Epithelial cell of esophagus (primary cell): ENCODE data around the gene REEP1.

ENCODE experiments used
- DNase-seq: peaks from one replicate; pipeline ENCODE4 v3.0.0; 2010; ENCODE audit warnings: low read depth
- H3K4me3 ChIP-seq: 2 replicates; pipeline ENCODE4 v1.5.1; 2011; ENCODE audit warnings: mild to moderate bottlenecking, low read length, control low read depth
- CTCF ChIP-seq: IDR thresholded peaks from 2 replicates; pipeline ENCODE4 v1.5.1; 2011; ENCODE audit warnings: low read depth, mild to moderate bottlenecking, low read length, control low read depth, inconsistent platforms; ENCODE audit not compliant: insufficient read depth; ENCODE audit errors: missing control alignments

REEP1 gene

GRCh38 chr2:86271248-86271647, 66.2 kb downstream of the REEP1 start:
- H3K4me3 ChIP-seq = no peak overlapping the region
- DNase-seq = no peak
- no peak for TF ChIP-seq CTCF

DNA sequence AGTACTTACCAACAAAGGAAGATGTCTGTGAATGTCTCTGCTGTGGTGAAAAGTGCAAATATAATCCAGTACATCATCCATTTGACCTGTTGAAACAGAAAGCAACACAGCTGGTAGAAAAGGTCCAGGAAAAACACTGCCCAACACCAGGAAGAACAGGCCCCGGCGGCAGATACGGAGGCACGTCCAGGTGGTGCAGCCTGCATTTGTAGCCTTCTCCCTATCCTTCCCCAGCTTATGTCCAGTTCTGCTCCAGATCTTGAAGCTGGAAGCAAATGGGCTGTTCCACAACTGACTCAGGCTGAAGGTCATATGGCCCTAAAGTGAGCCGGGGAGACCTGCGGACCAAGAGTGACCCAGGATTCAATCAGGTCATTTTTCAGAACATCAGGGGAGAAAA, 73.5 kb downstream of the REEP1 start:
- TF ChIP-seq CTCF = no peak
- no peak for DNase-seq

DNA sequence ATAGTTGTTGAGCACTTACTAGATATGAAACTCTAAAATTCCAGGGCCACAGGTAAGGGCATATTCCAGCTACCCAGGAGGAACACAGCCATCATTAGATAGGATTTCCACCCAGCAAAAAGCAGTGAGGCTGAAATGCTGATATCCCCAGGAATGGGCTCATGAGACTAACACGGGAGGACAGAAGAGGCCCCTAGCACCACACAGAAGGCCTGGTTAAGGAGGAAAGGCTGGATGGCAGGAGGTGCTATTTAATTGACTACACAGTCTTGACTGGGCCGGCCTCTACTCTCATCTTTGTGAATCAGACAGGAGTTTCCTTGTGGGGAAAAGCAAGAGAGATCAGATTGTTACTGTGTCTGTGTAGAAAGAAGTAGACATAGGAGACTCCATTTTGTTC, 76.4 kb downstream of the REEP1 start:
- no peak overlapping the region for H3K4me3 ChIP-seq
- no peak for TF ChIP-seq CTCF
- DNase-seq = no peak

More for the DNA sequence above, 73.5 kb downstream of the REEP1 start:
- no peak overlapping the region for H3K4me3 ChIP-seq

GRCh38 chr2:86258106-86258505, 79.3 kb downstream of the REEP1 start:
- DNase-seq = no peak
- TF ChIP-seq CTCF = no peak
- no peak overlapping the region for H3K4me3 ChIP-seq

GRCh38 chr2:86256982-86257381, 80.4 kb downstream of the REEP1 start:
- H3K4me3 ChIP-seq = no peak overlapping the region
- no peak for TF ChIP-seq CTCF
- peak; percentile 64 for DNase-seq

DNA sequence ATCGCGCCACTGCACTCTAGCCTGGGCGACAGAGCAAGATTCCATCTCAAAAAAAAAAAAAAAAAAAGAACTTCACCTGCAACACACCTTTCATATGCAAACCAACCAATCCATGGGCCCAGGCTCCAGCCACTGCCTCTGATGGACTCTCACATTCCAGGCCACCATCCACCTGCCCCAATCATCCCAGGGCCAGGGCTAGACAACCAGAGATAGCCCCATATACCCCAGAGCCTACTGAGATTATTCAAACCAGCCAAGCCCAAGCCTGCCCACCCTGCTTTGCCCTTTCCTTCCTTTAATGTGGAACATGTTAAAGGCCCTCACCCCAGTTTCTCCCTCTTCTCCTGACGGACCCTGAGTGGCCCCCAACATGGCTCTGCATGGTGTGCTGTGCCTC, 81.1 kb downstream of the REEP1 start:
- no peak for TF ChIP-seq CTCF
- H3K4me3 ChIP-seq = no peak overlapping the region
- no peak for DNase-seq
